Measurements from ENCODE around the gene HMG20A.

The HMG20A gene

GRCh38 chr15:77436822-77437221, 16.1 kb downstream of the HMG20A start:
- DNase-seq, result no peak

- DNase-seq, result no peak
Measured at GRCh38 chr15:77437264-77437663, 16.6 kb downstream of the HMG20A start.

GRCh38 chr15:77440378-77440999, 19.8 kb downstream of the HMG20A start:
- peak; percentile 32 to 86 for DNase-seq

- DNase-seq, result no peak
Measured at GRCh38 chr15:77446840-77447390, 26.2 kb downstream of the HMG20A start.

- no peak for DNase-seq
Measured at GRCh38 chr15:77454265-77454664, 33.6 kb downstream of the HMG20A start.

GRCh38 chr15:77454951-77455350, 34.3 kb downstream of the HMG20A start:
- no peak for DNase-seq

- peak in 1 of 2 experiments; percentile 18 for DNase-seq
Measured at GRCh38 chr15:77455696-77456321, 35.1 kb downstream of the HMG20A start.

- no peak for DNase-seq
Measured at GRCh38 chr15:77456746-77457145, 36.1 kb downstream of the HMG20A start.

- no peak for DNase-seq
Measured at GRCh38 chr15:77457191-77457904, 36.7 kb downstream of the HMG20A start.

GRCh38 chr15:77457905-77458265, 37.2 kb downstream of the HMG20A start:
- DNase-seq, result no peak

- no peak for DNase-seq
Measured at GRCh38 chr15:77459031-77459430, 38.3 kb downstream of the HMG20A start.

- no peak for DNase-seq
Measured at GRCh38 chr15:77461486-77461885, 40.8 kb downstream of the HMG20A start.

- no peak for DNase-seq
Measured at GRCh38 chr15:77464129-77464865, 43.6 kb downstream of the HMG20A start.

- no peak for DNase-seq
Measured at GRCh38 chr15:77466521-77466920, 45.8 kb downstream of the HMG20A start.

GRCh38 chr15:77468896-77469295, 48.2 kb downstream of the HMG20A start:
- no peak for DNase-seq

GRCh38 chr15:77470235-77470634, 49.5 kb downstream of the HMG20A start:
- DNase-seq, result no peak

GRCh38 chr15:77473328-77473727, 52.6 kb downstream of the HMG20A start:
- no peak for DNase-seq

- no peak for DNase-seq
Measured at GRCh38 chr15:77474310-77474988, 53.8 kb downstream of the HMG20A start.

- no peak for DNase-seq
Measured at GRCh38 chr15:77475001-77475400, 54.3 kb downstream of the HMG20A start.

GRCh38 chr15:77475898-77476297, 55.2 kb downstream of the HMG20A start:
- DNase-seq, result no peak

- DNase-seq, result no peak
Measured at GRCh38 chr15:77476995-77477394, 56.3 kb downstream of the HMG20A start.

- no peak for DNase-seq
Measured at GRCh38 chr15:77478051-77478450, 57.4 kb downstream of the HMG20A start.

- DNase-seq, result no peak
Measured at GRCh38 chr15:77479015-77479414, 58.3 kb downstream of the HMG20A start.

All from SW 1271 (cell line).